Osteoblast (primary cell): Measurements from ENCODE around the gene DCTN2. TPM values are rescaled to one million over a fixed set of nuclear protein-coding genes. Genes with fewer than 3 reads are reported as not detected.

Experiments
- DNase-seq: peaks from one replicate; pipeline ENCODE4 v3.0.0; 2011; ENCODE audit warnings: low spot score, mixed read lengths; ENCODE audit not compliant: insufficient read length; ENCODE audit errors: missing footprints
- H2AFZ ChIP-seq: 2 replicates; pipeline ENCODE4 v1.6.0; 2011; ENCODE audit warnings: mild to moderate bottlenecking, low read length
- H3K27ac ChIP-seq: 2 replicates; pipeline ENCODE4 v1.5.1; 2011; ENCODE audit warnings: mild to moderate bottlenecking, low read depth, low read length, moderate library complexity
- H3K27me3 ChIP-seq: 2 replicates; pipeline ENCODE4 v1.6.0; 2012; ENCODE audit warnings: mild to moderate bottlenecking, control low read depth, inconsistent platforms, low read length, moderate library complexity; ENCODE audit not compliant: insufficient read depth
- H3K36me3 ChIP-seq: 2 replicates; pipeline ENCODE4 v1.5.1; 2011; ENCODE audit warnings: mild to moderate bottlenecking, low read length, control low read depth, moderate library complexity; ENCODE audit not compliant: insufficient read depth
- H3K4me1 ChIP-seq: 2 replicates; pipeline ENCODE4 v1.5.1; 2011; ENCODE audit warnings: mild to moderate bottlenecking, low read length, control low read depth, moderate library complexity; ENCODE audit not compliant: insufficient read depth
- H3K4me2 ChIP-seq: 2 replicates; pipeline ENCODE4 v1.6.0; 2011; ENCODE audit warnings: mild to moderate bottlenecking, low read length; ENCODE audit not compliant: insufficient read depth
- H3K4me3 ChIP-seq: fragments of 200-600 bp; sonication (generic); 3 replicates; pipeline ENCODE4 v1.5.1; 2012; ENCODE audit warnings: mild to moderate bottlenecking, low read length, inconsistent platforms; ENCODE audit not compliant: insufficient read depth
- H3K79me2 ChIP-seq: 2 replicates; pipeline ENCODE4 v1.6.0; 2012; ENCODE audit warnings: mild to moderate bottlenecking, low read length, control low read depth, inconsistent platforms; ENCODE audit not compliant: insufficient read depth
- H3K9me3 ChIP-seq: 2 replicates; pipeline ENCODE4 v1.5.1; 2011; ENCODE audit warnings: low read depth, low read length, control low read depth
- H4K20me1 ChIP-seq: 2 replicates; pipeline ENCODE4 v1.6.0; 2012; ENCODE audit warnings: mild to moderate bottlenecking, low read length, control low read depth; ENCODE audit not compliant: insufficient read depth
- CTCF ChIP-seq: IDR thresholded peaks from 2 replicates; pipeline ENCODE4 v1.5.1; 2011; ENCODE audit warnings: mild to moderate bottlenecking, low read depth, low read length, moderate library complexity; ENCODE audit errors: extremely low read depth
- total RNA-seq: library from RNA; depleted of rRNA; stranded (reverse); fragments of >200 nt; gene quantifications from 2 replicates; pipeline ENCODE4 v1.2.3, GENCODE V29; 2012

DCTN2 gene
- total RNA-seq, 1 donor, result 123 TPM

- no peak overlapping the region for H2AFZ ChIP-seq
- H3K9me3 ChIP-seq, result no peaks in the 10 kb centered on the region
- H3K4me2 ChIP-seq, result no peak overlapping the region
- no peaks in the 10 kb centered on the region for H3K79me2 ChIP-seq
- no peak for DNase-seq
- peaks cover 9% of the 10 kb centered on the region for H3K27me3 ChIP-seq
- no peak overlapping the region for H3K4me3 ChIP-seq
- H4K20me1 ChIP-seq, result no peaks in the 10 kb centered on the region
- TF ChIP-seq CTCF, result no peak
- no peak overlapping the region for H3K27ac ChIP-seq
- no peaks in the 10 kb centered on the region for H3K36me3 ChIP-seq
- H3K4me1 ChIP-seq, result no peaks in the 10 kb centered on the region
These were observed 33.4 kb upstream of the DCTN2 start for GRCh38 chr12:57580466-57580795.

GRCh38 chr12:57579677-57580465 lies 32.9 kb upstream of the DCTN2 start:
- no peak overlapping the region for H3K4me3 ChIP-seq
- no peak for DNase-seq

GRCh38 chr12:57579011-57579410 lies 32.0 kb upstream of the DCTN2 start:
- DNase-seq, result no peak
- H3K4me1 ChIP-seq, result no peaks in the 10 kb centered on the region
- no peaks in the 10 kb centered on the region for H3K27me3 ChIP-seq
- H2AFZ ChIP-seq, result no peak overlapping the region
- H3K36me3 ChIP-seq, result no peaks in the 10 kb centered on the region
- no peak overlapping the region for H3K27ac ChIP-seq
- H3K4me2 ChIP-seq, result no peak overlapping the region
- no peaks in the 10 kb centered on the region for H3K79me2 ChIP-seq
- no peaks in the 10 kb centered on the region for H3K9me3 ChIP-seq
- no peak overlapping the region for H3K4me3 ChIP-seq
- no peak for TF ChIP-seq CTCF
- H4K20me1 ChIP-seq, result no peaks in the 10 kb centered on the region

More at GRCh38 chr12:57579677-57580465, 32.9 kb upstream of the DCTN2 start:
- Histone ChIP-seq H4K20me1 (no peaks in the 10 kb centered on the region), H3K36me3 (no peaks in the 10 kb centered on the region), H3K27me3 (peaks cover 3% of the 10 kb centered on the region), H3K27ac (no peak overlapping the region), H2AFZ (no peak overlapping the region), H3K79me2 (no peaks in the 10 kb centered on the region), H3K4me2 (no peak overlapping the region), H3K4me1 (no peaks in the 10 kb centered on the region), H3K9me3 (no peaks in the 10 kb centered on the region)
- TF ChIP-seq CTCF, result no peak

GRCh38 chr12:57577981-57578758 lies 31.2 kb upstream of the DCTN2 start:
- Histone ChIP-seq H3K4me1 (no peaks in the 10 kb centered on the region), H3K27me3 (no peaks in the 10 kb centered on the region), H4K20me1 (no peaks in the 10 kb centered on the region), H3K9me3 (no peaks in the 10 kb centered on the region), H3K79me2 (no peaks in the 10 kb centered on the region), H3K4me2 (no peak overlapping the region), H3K36me3 (no peaks in the 10 kb centered on the region), H3K4me3 (no peak overlapping the region), H2AFZ (no peak overlapping the region), H3K27ac (no peak overlapping the region)
- DNase-seq, result no peak
- no peak for TF ChIP-seq CTCF
